Keratinocyte (primary cell): ENCODE measurements around the gene QPCTL. TPM values are rescaled to one million over a fixed set of nuclear protein-coding genes. Genes with fewer than 3 reads are reported as not detected.

ENCODE experiments used
- DNase-seq: peaks from one replicate; pipeline ENCODE4 v3.0.0-alpha.2; 2011; ENCODE audit warnings: low read depth, missing footprints, low spot score
- FAIRE-seq: peaks from 2 replicates; lab custom pipeline; 2011; peaks lifted over from hg19 to GRCh38; lab: Jason Lieb, UNC
- H2AFZ ChIP-seq: 2 replicates; pipeline ENCODE4 v1.6.0; 2012; ENCODE audit warnings: low read length, control low read depth, inconsistent platforms; ENCODE audit not compliant: control insufficient read depth
- H3K27ac ChIP-seq: 2 replicates; pipeline ENCODE4 v1.5.1; 2011; ENCODE audit warnings: low read length; ENCODE audit not compliant: control insufficient read depth, insufficient read depth
- H3K27me3 ChIP-seq: 3 replicates; pipeline ENCODE4 v1.6.0; 2011; ENCODE audit warnings: low read length; ENCODE audit not compliant: control insufficient read depth, insufficient read depth; ENCODE audit errors: extremely low read depth
- H3K36me3 ChIP-seq, 2 experiments: 2 replicates in 1 of 2; 3 replicates in 1 of 2; pipeline ENCODE4 v1.5.1; 2011; ENCODE audit warnings: low read length in 2 of 2, mild to moderate bottlenecking in 1 of 2; ENCODE audit not compliant: control insufficient read depth in 2 of 2, insufficient read depth in 2 of 2; ENCODE audit errors: extremely low read depth in 1 of 2
- H3K4me1 ChIP-seq: 3 replicates; pipeline ENCODE4 v1.5.1; 2011; ENCODE audit warnings: low read length; ENCODE audit not compliant: control insufficient read depth, insufficient read depth; ENCODE audit errors: extremely low read depth
- H3K4me2 ChIP-seq: 3 replicates; pipeline ENCODE4 v1.6.0; 2011; ENCODE audit warnings: low read depth, low read length; ENCODE audit not compliant: control insufficient read depth, insufficient read depth; ENCODE audit errors: extremely low read depth
- H3K4me3 ChIP-seq, 3 experiments: fragments of 200-600 bp in 1 of 3; sonication (generic) in 1 of 3; 2 replicates in 2 of 3; 3 replicates in 1 of 3; pipeline ENCODE4 v1.5.1; 2011 to 2016; ENCODE audit warnings: low read length in 3 of 3, mild to moderate bottlenecking in 3 of 3, control low read depth in 2 of 3, inconsistent platforms in 1 of 3, low read depth in 1 of 3, mixed read lengths in 1 of 3, mixed run types in 1 of 3, moderate library complexity in 1 of 3; ENCODE audit not compliant: control insufficient read depth in 2 of 3, insufficient read depth in 2 of 3; ENCODE audit errors: extremely low read depth in 1 of 3
- H3K79me2 ChIP-seq: 2 replicates; pipeline ENCODE4 v1.6.0; 2012; ENCODE audit warnings: low read length; ENCODE audit not compliant: control insufficient read depth, insufficient read depth
- H3K9ac ChIP-seq: 3 replicates; pipeline ENCODE4 v1.6.0; 2011; ENCODE audit warnings: low read length; ENCODE audit not compliant: control insufficient read depth, insufficient read depth; ENCODE audit errors: extremely low read depth
- H3K9me1 ChIP-seq: 3 replicates; pipeline ENCODE4 v1.6.0; 2011; ENCODE audit warnings: low read length; ENCODE audit not compliant: control insufficient read depth, insufficient read depth; ENCODE audit errors: extremely low read depth
- H3K9me3 ChIP-seq: 2 replicates; pipeline ENCODE4 v1.5.1; 2012; ENCODE audit warnings: low read depth, low read length; ENCODE audit not compliant: control insufficient read depth
- H4K20me1 ChIP-seq: 3 replicates; pipeline ENCODE4 v1.6.0; 2011; ENCODE audit warnings: low read length; ENCODE audit not compliant: control insufficient read depth, insufficient read depth; ENCODE audit errors: extremely low read depth
- CTCF ChIP-seq, 3 experiments: IDR thresholded peaks in 1 of 3; conservative IDR thresholded peaks in 1 of 3; optimal IDR thresholded peaks in 1 of 3; 2 replicates in 2 of 3; 3 replicates in 1 of 3; pipeline versions ENCODE3 to v1.5.1; 2011; ENCODE audit warnings: low read length in 3 of 3, mild to moderate bottlenecking in 3 of 3, moderate library complexity in 2 of 3, control low read depth in 1 of 3, inconsistent platforms in 1 of 3; ENCODE audit not compliant: insufficient read depth in 2 of 3; ENCODE audit errors: extremely low read depth in 1 of 3
- EZH2 ChIP-seq: IDR thresholded peaks from one replicate; pipeline ENCODE4 v1.6.1; 2012; ENCODE audit warnings: inconsistent platforms, mild to moderate bottlenecking, low read length, moderate library complexity
- dilution Hi-C: fragments of 300-500 bp; cut with MboI; formaldehyde crosslinking; loops from one replicate; pipeline ENCODE4 v1.7.0; 2020; ENCODE audit warnings: low sequenced_read_pairs; ENCODE audit not compliant: extremely low pct_ligation_motif_present
- polyA plus RNA-seq, 5 experiments: library from polyadenylated mRNA; depleted of rRNA in 3 of 5; stranded (reverse) in 3 of 5; stranded (forward) in 1 of 5; unstranded in 1 of 5; fragments of >200 nt; gene quantifications; 1 replicate in 1 of 5; 2 replicates in 3 of 5; 3 replicates in 1 of 5; pipeline versions ENCODE4 v1.2.1 to v1.2.3, GENCODE V29; 2011 to 2012; ENCODE audit warnings: missing spikeins in 2 of 5, low read depth in 1 of 5, low replicate concordance in 1 of 5

QPCTL gene
- polyA plus RNA-seq, 1 donor (not counting 4 experiments of a cell fraction or from before 2014, with no cell fraction given) = 11.9 TPM

DNA sequence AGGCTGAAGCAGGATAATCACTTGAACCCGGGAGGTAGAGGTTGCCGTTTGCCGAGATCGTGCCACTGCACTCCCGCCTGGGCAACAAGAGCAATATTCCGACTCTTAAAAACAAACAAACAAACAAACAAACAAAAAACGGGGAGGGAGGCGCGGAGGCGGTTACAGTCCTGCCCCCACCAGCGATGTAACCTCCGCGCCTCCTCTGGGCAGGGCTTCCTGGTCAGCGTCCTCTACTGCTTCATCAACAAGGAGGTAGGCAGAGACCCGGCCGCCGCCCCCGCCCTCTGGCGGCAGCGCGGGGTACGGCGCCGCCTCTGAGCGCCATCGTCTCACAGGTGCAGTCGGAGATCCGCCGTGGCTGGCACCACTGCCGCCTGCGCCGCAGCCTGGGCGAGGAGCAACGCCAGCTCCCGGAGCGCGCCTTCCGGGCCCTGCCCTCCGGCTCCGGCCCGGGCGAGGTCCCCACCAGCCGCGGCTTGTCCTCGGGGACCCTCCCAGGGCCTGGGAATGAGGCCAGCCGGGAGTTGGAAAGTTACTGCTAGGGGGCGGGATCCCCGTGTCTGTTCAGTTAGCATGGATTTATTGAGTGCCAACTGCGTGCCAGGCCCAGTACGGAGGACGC, 11.0 kb upstream of the QPCTL start:
- H3K27ac ChIP-seq = no peak overlapping the region
- H3K9ac ChIP-seq = peak overlapping the region; percentile 25
- no peaks in the 10 kb centered on the region for H3K9me1 ChIP-seq
- DNase-seq (no peak), FAIRE-seq (no peak)
- H3K27me3 ChIP-seq = no peaks in the 10 kb centered on the region
- H3K36me3 ChIP-seq = peaks cover 6 to 16% of the 10 kb centered on the region in 2 experiments
- no peaks in the 10 kb centered on the region for H3K79me2 ChIP-seq
- peak overlapping the region in 1 of 3 experiments; percentile 50 for H3K4me3 ChIP-seq
- H3K4me1 ChIP-seq = peaks cover 15% of the 10 kb centered on the region
- H3K4me2 ChIP-seq = peak overlapping the region; percentile 59
- TF ChIP-seq EZH2 (no peak), CTCF (optimal IDR thresholded peaks at IDR 0.05 in 1 of 3, IDR thresholded peaks at IDR 0.05 in 1 of 3, conservative IDR thresholded peaks at IDR 0.05 in 1 of 3; ENCODE audit: extremely low read depth in 1 of 3, insufficient read depth in 2 of 3, low read length in 3 of 3) (peak; percentile 78 to 92 (median 86))
- no peaks in the 10 kb centered on the region for H4K20me1 ChIP-seq
- dilution Hi-C loops = no loop called here
- H3K9me3 ChIP-seq = no peaks in the 10 kb centered on the region
- H2AFZ ChIP-seq = peak overlapping the region; percentile 71

DNA sequence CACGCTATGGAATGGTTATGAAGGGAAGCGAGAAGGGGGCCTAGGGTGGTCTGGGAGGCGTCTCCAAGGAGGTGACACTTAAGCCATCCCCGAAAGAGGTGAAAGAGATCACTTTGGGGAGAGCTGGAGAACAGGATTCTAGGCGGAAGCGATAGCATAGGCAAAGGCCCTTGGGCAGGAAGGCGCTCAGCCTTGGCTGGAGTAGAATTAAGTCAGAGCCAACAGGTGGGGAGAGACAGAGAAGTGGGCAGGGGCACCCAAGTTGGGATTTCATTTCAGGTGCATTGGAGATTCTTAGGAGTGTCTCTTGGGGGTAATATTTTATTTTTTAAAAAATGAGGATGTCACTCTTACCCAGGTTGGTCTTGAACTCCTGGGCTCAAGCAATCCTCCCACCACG, 10.3 kb upstream of the QPCTL start:
- FAIRE-seq = no peak
- dilution Hi-C loops = no loop called here
- Histone ChIP-seq H2AFZ (no peak overlapping the region), H3K9me1 (no peaks in the 10 kb centered on the region), H3K4me3 (no peak overlapping the region), H3K4me2 (peak overlapping the region; percentile 59), H3K27ac (no peak overlapping the region), H3K4me1 (peaks cover 12% of the 10 kb centered on the region), H3K9ac (no peak overlapping the region), H3K79me2 (no peaks in the 10 kb centered on the region), H3K27me3 (no peaks in the 10 kb centered on the region), H3K36me3 (peaks cover 10 to 19% of the 10 kb centered on the region in 2 experiments), H3K9me3 (no peaks in the 10 kb centered on the region), H4K20me1 (no peaks in the 10 kb centered on the region)
- TF ChIP-seq EZH2 (no peak), CTCF (optimal IDR thresholded peaks at IDR 0.05 in 1 of 3, IDR thresholded peaks at IDR 0.05 in 1 of 3, conservative IDR thresholded peaks at IDR 0.05 in 1 of 3; ENCODE audit: extremely low read depth in 1 of 3, insufficient read depth in 2 of 3, low read length in 3 of 3) (no peak)
- DNase-seq = no peak
